AG08396 (cell line): ENCODE data around the gene GPRIN3.
"Not testable (repeated sequence)": the region's sequence is repeated elsewhere in the genome, so short reads cannot be mapped to it uniquely, and the experiment has no call there.

Experiments used
- DNase-seq: peaks from one replicate; pipeline ENCODE4 v3.0.0; 2012; ENCODE audit warnings: low spot score, mixed read lengths

The GPRIN3 gene

DNA sequence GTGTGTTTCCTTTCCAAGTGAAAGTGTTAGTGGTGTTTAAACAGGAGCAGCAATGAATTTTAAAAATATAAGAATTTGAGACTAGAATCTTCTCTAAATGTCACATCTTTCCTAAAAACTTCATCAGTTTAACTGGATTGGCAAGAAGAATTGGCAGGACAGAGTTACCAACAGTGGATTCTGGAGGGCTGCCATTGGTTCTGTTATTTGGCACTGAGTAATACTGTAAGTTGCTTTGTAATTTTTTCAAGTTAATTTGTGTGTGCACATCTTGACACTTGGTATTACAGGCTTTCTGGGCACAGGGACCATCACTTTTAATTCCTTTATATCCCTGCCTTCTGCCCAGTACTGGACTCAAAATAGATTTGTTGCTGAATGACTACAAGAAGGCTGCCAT lies 4.5 kb upstream of the GPRIN3 start:
- no peak for DNase-seq

DNA sequence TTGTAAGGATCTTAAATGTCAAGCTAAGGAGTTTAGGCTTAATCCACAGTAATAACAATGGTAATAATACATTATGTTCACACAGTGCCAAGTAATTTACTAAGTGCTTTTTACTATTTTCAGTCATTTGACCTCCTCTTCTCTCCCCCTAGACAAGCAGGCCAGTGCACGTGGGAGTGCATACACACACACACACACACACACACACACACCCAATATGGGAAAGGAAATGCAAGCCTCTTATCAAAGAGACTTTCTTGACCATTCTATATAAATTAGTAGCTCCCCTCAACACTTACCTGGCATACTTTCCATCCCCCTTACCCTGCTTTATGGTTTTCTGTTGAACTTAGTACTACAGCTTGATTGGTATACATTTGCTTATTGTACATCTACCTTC lies 3.8 kb upstream of the GPRIN3 start:
- DNase-seq: no peak

DNA sequence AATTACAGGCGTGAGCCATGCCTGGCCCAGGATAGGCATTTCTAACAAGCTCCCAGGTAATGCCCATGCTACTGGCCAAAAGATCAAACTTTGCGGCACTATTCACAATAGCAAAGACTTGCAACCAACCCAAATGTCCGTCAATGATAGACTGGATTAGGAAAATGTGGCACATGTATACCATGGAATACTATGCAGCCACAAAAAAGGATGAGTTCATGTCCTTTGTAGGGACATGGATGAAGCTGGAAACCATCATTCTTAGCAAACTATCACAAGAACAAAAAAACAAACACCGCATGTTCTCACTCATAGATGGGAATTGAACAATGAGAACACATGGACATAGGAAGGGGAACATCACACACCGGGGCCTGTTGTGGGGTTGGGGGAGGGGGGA lies 1.6 kb upstream of the GPRIN3 start:
- DNase-seq: not testable (repeated sequence)

DNA sequence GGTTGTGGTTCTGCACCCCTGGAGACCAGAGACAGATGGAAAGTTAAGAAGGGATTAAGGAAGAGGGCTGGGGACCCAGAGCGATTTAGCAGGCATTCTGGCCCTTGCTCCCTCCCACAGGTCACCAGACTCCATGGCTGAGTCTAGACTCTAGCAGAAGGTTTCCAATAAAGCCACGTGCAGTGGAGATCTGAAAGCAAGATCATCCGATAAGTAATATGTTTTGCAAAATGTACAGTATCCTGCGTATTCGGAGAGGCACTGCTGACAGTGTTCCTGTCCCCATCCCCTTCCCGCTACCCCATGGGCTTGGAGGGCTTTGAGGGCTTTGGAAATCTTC lies 531 bp upstream of the GPRIN3 start:
- no peak for DNase-seq

DNA sequence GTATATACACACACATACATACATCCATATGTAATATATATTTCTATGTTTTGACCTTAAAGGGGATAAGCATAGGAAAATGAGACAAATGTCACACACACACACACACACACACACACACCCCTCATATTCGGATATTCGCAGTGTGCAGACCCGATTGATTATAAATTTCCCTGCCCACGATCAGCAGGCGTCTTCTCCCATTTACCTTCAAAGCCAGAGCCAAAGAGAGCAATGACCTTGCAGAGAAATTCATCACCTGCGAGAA lies 488 bp downstream of the GPRIN3 start:
- no peak for DNase-seq

DNA sequence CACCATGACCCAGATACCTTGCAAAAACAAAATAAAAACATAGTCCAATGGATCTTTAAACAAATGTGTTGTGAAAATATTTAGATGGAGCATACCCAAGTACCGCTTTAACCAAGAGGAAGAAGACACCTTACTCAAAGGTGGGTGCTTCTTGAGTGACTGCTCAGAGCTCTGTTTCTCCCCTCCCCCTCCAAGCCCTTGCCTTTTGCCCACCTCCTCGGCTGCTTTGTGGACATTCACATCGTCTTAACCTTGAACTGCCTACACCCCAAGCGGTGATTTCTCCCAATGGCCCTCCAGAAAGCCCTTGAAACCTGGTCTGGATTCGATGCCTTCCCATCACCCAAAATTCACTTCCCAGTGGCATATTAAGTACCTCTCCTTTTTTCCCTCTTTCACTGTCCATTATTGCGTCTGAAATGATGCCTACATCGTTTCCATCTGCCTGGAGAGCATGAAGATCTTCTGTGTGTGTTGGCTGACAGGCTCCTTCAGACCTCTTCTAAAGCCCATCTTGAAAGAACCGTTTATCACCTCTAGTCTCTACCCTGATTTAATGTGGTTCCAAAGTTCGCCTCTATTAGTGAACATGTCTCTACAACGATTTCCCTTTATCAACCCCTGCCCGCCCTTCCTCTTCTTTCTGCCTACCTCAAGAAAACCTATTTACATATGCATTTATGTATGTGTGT lies 968 bp downstream of the GPRIN3 start:
- no peak for DNase-seq

DNA sequence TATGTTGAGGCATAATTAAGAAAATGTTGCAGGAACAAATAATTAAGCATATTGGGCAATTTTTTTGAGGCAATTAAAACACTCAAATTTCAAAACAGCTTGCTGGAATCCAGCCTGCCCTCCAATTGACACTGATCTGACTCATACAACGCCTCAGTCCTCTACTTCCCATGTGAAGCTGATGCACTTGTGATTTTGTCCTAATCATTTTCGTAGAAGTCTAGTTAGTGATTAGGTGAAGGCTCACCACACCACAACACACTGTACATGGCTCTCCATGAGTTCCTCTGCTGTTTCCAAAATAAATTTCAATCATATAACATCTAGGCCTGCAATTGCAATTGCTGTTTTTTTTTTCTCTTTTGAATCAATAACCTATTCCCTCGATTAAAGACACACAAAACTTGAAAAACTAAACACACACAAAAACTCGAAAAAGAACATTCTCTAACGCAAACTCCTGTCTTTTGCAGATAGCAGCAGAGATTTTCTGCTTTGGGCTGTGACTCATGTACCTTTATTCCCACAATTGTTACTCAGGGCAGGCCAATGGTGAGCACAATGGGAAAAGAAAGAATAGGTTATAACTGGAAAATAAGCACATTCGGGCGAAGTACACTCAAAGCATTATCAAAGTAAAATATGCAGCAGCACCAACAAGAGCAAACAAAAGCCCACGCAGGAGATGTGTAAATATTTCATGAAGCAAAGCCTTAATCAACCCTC lies 1.7 kb downstream of the GPRIN3 start:
- DNase-seq: no peak

DNA sequence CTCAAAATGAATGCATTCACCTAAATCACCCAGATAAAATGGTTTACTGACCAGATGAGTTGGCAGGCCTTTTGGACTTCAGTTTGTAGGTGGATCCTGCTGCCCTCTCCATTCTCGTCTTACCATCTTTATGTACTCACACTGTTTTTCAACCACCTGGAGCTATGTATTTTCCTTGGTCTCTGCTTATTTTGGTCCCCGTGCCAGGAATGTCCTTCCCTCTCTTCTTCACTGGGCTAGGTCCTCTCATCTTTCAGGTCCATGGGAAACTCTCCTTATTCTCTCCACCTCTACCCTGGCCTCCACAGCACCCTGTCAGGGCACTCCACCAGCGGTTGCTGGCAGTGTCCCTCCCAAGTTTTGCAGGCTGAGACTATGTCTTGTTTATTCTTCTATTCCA lies 2.6 kb downstream of the GPRIN3 start:
- DNase-seq: no peak

DNA sequence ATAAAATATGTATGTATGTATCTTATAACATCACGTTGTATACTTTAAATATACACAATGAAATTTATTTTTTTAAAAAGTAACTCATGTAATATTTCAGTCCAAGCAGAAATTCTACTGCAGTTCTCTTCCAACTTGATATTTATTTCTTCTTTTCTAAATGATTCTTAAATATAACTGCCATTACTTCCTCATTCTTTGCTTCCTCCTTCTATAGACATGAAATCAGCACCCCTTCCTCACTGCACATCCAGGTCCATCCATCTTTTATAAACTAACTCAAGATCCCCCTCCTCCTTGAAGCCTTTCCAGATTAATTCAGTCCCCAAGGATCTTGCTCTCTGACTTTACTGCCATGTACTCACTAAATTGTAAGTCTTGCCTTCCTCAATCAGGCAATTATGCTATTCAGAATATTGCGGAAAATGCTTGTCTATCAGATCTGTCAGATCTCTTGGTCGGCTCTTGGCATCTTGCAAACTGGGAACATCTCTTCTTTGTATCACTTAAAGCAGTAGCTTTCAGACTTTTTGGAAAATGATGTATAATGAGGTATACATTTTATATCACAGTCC lies 3.7 kb downstream of the GPRIN3 start:
- DNase-seq: no peak

DNA sequence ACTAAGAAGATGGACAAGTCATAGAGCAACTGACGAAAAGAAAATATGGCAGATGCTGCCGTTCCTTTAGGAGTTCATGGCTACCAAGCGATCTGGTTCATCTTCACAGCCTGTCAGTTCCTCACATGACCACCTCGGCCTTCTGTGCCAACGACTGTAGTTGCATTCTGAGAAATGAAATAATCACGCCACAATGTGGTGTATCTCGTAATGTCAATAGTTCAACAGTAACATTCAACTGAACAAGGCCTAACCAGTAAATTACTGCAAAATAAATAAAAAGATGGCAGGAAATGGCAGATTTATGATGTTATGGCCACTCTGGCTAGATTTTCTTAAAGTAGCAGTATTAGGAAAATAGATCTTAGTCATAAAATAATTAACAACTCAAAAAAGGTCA lies 4.4 kb downstream of the GPRIN3 start:
- no peak for DNase-seq

DNA sequence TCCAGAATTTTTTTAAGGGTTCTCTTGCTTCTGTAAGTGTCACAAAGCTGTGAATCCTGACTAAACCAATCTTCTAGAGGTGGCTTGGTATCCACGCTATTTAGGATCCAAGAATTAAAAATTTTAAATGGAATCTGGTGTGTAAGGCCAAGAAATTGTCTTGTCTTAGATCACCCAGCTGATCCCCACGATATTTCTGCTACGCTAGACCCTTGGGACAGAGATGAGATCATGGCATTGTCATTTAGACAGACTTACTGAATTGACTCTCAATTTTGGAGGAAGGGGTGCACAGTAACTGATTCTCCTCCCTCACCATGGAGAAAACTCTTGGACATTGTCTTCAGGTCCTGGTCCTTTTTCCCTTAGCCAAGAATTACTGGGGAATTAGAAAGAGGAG lies 5.7 kb downstream of the GPRIN3 start:
- no peak for DNase-seq

DNA sequence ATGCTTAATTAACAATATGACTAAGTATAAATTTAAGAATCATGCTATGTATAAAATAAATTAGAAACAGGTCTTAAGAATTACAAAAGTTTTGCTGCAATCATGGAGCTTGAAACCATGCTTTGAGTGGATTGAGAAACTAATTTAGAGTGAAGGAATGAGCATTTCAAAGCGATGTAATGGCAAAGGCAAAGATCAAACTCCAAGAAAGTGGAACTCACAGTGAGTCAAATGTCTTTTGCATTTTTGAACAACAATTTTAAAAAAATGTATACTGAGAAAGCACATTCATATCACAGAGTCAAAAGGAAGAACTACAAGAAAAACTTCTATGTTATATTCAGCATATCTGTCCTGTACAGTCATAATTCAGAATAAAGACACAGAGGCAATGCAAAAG lies 6.6 kb downstream of the GPRIN3 start:
- no peak for DNase-seq

DNA sequence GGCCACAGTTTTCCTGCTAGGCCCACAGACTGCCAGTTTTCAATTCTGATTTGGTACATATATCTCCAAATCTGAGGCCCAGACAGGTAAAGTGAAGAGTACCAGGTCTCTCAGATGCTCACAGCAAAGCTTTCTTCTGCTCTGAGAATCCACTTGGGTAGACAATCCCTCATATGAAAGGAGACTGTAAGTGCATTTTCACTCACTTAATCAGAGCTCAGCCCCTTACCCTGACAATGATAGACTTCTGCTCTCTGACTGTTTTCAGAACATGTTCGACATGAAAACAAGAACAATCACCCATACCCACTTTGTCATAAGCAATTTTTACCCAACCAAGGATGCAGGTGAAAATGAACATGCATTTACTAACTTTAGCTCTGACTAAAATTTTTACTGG lies 7.1 kb downstream of the GPRIN3 start:
- no peak for DNase-seq

DNA sequence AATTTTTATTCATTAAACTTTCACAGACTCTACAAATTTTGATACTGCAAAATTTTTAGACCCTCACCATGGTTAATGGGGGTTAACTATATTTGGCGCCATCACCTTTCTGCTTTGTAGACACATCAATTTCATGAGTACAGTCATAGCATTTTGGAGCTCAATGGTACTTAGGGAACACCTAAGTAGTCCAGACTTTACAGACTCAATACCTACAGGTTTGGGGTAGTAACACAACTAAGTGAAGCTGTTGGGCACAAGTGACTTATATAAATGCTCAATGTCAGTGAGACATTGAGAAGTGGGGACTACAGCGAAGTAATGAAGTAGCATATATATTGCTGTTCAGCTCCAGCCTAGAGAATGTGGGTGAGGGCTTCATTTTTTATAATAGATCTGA lies 7.5 kb downstream of the GPRIN3 start:
- no peak for DNase-seq

DNA sequence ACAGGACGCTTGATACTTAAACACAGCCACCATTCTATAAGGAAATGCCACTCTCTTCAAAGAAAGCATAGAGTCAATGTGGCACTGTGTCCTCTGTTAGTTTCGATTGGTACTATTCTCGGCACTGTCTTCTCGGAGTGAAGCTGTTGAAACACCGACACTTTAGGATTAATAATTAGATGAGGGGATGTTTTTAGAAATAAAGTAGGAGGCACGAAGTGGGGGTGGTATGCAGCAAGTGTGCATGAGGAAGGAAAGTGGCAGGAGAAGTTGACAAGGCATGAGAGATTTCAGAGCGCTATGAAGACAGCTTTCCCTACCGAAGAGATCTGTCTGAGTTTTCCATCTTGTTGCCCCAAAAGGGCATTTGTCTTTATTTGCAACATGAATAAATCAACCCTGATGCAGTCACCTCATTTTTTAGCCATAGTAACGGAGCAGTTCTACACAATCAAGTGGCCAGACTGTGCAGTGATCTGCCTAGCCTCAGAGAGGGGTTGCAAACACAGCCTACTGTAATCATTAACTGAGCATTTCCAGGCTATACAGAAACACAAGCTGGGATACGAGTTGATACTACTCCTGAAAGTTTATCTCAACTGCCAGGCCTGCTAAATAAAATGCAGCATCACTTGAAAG lies 8.3 kb downstream of the GPRIN3 start:
- DNase-seq: no peak

DNA sequence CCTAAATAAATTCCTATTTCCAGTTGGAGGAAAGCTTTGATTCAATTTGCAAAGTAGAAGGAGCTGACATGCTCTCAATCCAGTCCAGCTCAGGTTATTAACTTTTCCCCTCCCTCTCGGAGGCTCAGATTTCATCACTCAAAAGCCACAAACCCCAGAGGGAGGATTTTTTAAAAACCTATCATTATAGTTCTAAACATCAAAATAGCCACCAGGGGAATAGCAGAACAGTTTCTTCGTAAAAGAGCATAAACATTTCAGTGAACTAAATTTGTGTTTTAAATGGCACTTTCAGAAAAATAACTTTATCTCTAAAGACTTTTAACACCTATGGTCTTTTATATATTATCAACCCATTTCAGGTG lies 8.8 kb downstream of the GPRIN3 start:
- no peak for DNase-seq

DNA sequence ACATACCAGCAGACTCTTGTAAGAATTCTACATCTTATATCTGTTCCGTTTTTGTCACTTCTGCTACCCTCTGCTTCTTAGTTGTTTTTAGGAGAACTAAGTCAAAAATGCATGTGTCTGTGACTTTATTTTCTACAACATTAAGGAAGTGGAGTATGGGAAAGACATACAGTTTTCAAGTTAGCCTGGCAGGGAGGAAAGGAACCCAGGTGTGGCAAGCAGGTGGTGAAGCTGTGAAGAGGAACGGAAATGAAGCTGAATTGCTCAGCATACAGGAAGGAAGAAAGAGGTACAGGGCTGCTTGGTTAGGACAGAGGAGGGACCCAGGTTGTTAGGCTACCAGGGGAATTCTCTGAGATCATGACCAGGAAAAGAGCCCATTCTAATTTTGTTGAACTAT lies 9.4 kb downstream of the GPRIN3 start:
- DNase-seq: no peak

DNA sequence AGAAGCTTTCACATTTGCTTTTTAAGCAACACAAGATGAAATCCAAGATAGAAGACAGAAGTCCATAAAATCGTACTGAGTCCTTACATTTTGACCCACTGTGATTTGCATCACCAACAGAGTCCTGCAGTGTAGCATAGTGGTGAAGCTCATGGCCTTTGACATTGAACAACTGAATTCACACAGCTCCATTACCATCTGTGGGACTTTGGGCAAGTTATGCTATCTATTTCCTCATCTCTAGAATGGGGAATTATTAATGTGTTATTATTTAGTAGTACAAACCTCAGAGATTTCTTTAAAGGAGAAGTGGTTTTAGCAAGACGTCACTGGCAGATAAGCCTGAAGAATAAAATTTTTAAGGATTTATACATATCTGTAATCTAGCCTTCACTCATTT lies 10.7 kb downstream of the GPRIN3 start:
- DNase-seq: no peak

DNA sequence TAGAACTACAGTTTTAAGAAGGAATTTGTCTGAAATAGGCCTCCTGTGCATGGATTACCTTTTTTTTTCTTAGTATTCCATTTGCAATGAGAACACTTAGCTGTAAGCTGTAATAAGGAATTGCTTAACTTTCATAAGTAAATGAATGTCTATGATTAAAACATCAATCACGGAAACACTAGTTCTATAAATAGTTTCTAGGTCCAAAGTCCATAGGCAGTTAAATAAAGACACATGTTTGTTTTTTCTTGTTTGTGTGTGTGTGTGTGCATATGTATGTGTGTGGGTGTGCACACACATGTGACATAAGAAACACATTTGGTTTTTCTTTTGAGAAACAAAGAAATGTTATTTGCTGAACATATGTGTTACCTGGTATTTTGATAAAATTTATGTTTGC lies 11.2 kb downstream of the GPRIN3 start:
- DNase-seq: no peak

DNA sequence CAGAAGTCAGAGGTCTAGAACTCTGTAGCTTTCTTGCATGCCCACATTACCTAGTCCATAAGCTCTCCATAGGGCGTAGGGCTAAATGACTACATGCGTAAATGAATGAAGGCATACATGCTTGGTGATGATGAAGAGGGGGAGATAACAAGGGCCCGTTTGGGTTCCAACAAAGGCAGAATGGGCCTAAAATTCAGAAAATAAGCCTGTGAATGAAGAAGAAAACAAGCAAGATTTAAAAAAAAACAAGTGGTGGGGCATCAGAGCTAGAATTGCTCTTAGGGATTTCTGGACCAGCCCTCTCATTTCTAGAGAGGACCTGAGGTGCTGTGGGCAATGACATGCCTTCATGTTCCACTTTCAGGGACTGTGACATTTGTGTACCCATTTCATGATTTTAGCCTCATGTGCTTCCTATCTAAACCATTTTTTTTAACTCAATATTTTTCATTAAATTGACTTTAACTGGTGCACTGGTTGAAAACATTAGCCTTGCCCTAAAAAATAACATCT lies 12.1 kb downstream of the GPRIN3 start:
- no peak for DNase-seq

DNA sequence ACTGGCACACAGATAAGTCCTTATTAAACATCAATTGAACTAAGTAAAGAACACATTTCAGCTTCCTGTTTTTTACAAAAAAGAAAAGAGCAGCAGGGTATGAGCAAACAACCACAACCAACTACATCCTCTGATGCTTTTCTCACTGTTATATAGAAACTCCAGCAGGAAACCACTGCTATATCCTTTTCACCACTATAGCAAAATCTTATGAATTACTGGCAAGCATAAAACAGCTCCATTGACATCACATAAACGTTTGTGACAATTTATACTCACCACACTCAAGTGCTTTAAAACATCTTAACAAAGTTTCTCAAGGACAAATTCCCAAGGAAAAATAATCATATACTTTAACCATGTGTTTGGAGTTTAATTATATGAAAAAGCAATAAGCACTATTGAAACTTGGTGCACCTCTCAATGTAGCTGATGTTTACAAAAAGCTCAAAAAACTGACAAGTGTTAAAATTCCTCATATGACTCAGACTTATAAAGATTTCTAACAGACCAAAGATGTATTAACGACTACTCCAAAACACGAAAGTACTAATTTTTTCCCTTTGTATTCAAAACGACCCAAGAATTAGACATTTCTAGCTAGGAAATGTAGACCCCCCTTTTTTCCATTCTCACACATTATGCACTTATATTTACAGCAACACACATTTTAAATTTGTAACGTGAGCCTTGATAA lies 12.9 kb downstream of the GPRIN3 start:
- no peak for DNase-seq

DNA sequence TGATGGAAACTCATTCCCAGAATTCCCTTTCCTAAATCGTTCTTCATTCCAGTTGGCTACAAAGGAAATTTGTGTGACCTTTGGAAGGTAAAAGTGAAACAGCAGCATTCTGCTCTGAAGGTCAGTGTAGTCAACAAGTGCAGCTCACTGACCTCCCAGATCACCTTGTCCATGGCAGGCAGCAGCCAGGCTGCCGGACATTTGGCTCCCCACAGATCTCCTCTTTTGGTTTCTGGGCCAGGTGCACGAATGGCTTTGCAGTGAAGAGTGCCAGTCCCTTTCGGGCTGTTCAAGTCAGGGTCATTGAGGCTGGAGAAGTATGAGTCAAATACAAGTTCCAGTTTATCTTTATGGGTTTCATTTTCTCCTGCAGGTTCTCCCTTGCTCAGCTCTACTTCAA lies 14.3 kb downstream of the GPRIN3 start:
- DNase-seq: no peak
